Caco-2 (cell line): ENCODE data around the gene GANAB. TPM values are rescaled to one million over a fixed set of nuclear protein-coding genes. Genes with fewer than 3 reads are reported as not detected.

Experiments
- BruUV-seq: library from RNA; stranded (reverse); fragments of 400-500 nt; replicated peaks from 2 replicates; lab custom pipeline; 2021; lab: Mats Ljungman, UMichigan
- CTCF ChIA-PET: fragments of 300-600 bp; sonication (Branson Sonifier 250); formaldehyde crosslinking; loops from one replicate; lab custom pipeline; 2022; ENCODE audit warnings: antibody characterized with exemption; lab: Charles Lee
- POLR2A ChIA-PET: fragments of 300-600 bp; sonication (Branson Sonifier 250); formaldehyde crosslinking; loops from one replicate; lab custom pipeline; 2022; ENCODE audit warnings: antibody characterized with exemption; lab: Charles Lee
- DNase-seq, 2 experiments: peaks; one replicate each; pipeline versions ENCODE4 v3.0.0 to v3.0.0-alpha.2; 2020 to 2022
- H3K27me3 ChIP-seq: replicated peaks from 2 replicates; pipeline ENCODE4 v1.6.0; 2011; ENCODE audit warnings: low read length; ENCODE audit not compliant: control insufficient read depth, insufficient read depth
- H3K36me3 ChIP-seq: 2 replicates; pipeline ENCODE4 v1.5.1; 2011; ENCODE audit warnings: low read length; ENCODE audit not compliant: control insufficient read depth, insufficient read depth
- H3K4me1 ChIP-seq: fragments of 250-450 bp; sonication (Bioruptor Pico); 2 replicates; pipeline ENCODE4 v1.5.1; 2020; ENCODE audit warnings: mild to moderate bottlenecking
- H3K4me3 ChIP-seq: 2 replicates; pipeline ENCODE4 v1.5.1; 2011; ENCODE audit warnings: low read depth, mild to moderate bottlenecking, control low read depth, low read length
- H3K9me3 ChIP-seq: fragments of 250-450 bp; sonication (Bioruptor Pico); 2 replicates; pipeline ENCODE4 v1.5.1; 2020; ENCODE audit warnings: mild to moderate bottlenecking, moderate library complexity
- H3K27ac Mint-ChIP-seq: one replicate; pipeline ENCODE4 v1.8.0; 2022; ENCODE audit warnings: mixed read lengths; ENCODE audit not compliant: unreplicated experiment
- H3K27me3 Mint-ChIP-seq: one replicate; pipeline ENCODE4 v1.8.0; 2022; ENCODE audit warnings: mixed read lengths; ENCODE audit not compliant: insufficient read depth, unreplicated experiment
- H3K36me3 Mint-ChIP-seq: one replicate; pipeline ENCODE4 v1.8.0; 2022; ENCODE audit warnings: mild to moderate bottlenecking, mixed read lengths; ENCODE audit not compliant: insufficient read depth, unreplicated experiment
- H3K4me1 Mint-ChIP-seq: one replicate; pipeline ENCODE4 v1.8.0; 2022; ENCODE audit warnings: low read depth, mixed read lengths; ENCODE audit not compliant: unreplicated experiment
- H3K4me3 Mint-ChIP-seq: one replicate; pipeline ENCODE4 v1.8.0; 2022; ENCODE audit warnings: mild to moderate bottlenecking, moderate library complexity, mixed read lengths; ENCODE audit not compliant: unreplicated experiment
- H3K9me3 Mint-ChIP-seq: one replicate; pipeline ENCODE4 v1.8.0; 2022; ENCODE audit warnings: mixed read lengths; ENCODE audit not compliant: unreplicated experiment
- intact Hi-C: fragments of 100-400 bp; cut with micrococcal nuclease; formaldehyde crosslinking; loops from one replicate; pipeline ENCODE4 v1.10.0; 2022; ENCODE audit not compliant: unreplicated experiment
- total RNA-seq: library from RNA; stranded (reverse); gene quantifications from 2 replicates; pipeline ENCODE4 v1.2.3, GENCODE V29; 2022
- TF ChIP-seq, protein P1 (sequence below), 2 experiments: fragments of 200-600 bp in 1 of 2; IDR thresholded peaks; 1 replicate in 1 of 2; 2 replicates in 1 of 2; pipeline versions ENCODE4 v1.5.1 to v1.8.0; 2011 to 2022; ENCODE audit warnings: antibody characterized with exemption in 1 of 2, control low read depth in 1 of 2, inconsistent platforms in 1 of 2, low read depth in 1 of 2, low read length in 1 of 2, mild to moderate bottlenecking in 1 of 2, moderate library complexity in 1 of 2; ENCODE audit not compliant: insufficient read depth in 1 of 2, severe bottlenecking in 1 of 2, unreplicated experiment in 1 of 2

Gene GANAB
- total RNA-seq, 1 experiment from 2014 or later: 442 TPM

DNA sequence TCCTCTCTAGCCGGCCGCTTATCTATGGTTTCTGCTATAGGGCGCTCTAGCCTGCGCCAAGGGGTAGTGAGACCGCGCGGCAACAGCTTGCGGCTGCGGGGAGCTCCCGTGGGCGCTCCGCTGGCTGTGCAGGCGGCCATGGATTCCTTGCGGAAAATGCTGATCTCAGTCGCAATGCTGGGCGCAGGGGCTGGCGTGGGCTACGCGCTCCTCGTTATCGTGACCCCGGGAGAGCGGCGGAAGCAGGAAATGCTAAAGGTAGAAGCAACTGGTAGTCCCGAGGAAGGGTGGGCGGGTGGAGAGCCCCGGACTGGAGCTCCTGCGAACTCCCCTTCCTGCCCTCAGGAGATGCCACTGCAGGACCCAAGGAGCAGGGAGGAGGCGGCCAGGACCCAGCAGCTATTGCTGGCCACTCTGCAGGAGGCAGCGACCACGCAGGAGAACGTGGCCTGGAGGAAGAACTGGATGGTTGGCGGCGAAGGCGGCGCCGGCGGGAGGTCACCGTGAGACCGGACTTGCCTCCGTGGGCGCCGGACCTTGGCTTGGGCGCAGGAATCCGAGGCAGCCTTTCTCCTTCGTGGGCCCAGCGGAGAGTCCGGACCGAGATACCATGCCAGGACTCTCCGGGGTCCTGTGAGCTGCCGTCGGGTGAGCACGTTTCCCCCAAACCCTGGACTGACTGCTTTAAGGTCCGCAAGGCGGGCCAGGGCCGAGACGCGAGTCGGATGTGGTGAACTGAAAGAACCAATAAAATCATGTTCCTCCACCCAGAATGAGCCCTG is 25.4 kb upstream of the GANAB start, which contains the start of the genes LBHD1 and UQCC3:
Gene LBHD1 (minus strand): TSS at position 660 of the 782 bp plus-strand sequence. CDS start 2,236 bp downstream, outside the sequence.
Gene UQCC3 (plus strand): TSS at position 66 of the 782 bp plus-strand sequence. CDS start 73 bp downstream, at position 139.
- TF ChIP-seq, protein P1, sequence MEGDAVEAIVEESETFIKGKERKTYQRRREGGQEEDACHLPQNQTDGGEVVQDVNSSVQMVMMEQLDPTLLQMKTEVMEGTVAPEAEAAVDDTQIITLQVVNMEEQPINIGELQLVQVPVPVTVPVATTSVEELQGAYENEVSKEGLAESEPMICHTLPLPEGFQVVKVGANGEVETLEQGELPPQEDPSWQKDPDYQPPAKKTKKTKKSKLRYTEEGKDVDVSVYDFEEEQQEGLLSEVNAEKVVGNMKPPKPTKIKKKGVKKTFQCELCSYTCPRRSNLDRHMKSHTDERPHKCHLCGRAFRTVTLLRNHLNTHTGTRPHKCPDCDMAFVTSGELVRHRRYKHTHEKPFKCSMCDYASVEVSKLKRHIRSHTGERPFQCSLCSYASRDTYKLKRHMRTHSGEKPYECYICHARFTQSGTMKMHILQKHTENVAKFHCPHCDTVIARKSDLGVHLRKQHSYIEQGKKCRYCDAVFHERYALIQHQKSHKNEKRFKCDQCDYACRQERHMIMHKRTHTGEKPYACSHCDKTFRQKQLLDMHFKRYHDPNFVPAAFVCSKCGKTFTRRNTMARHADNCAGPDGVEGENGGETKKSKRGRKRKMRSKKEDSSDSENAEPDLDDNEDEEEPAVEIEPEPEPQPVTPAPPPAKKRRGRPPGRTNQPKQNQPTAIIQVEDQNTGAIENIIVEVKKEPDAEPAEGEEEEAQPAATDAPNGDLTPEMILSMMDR (IDR thresholded peaks at IDR 0.05; ENCODE audit: insufficient read depth in 1 of 2, low read depth in 1 of 2, low read length in 1 of 2, severe bottlenecking in 1 of 2, unreplicated experiment in 1 of 2): no peak
- DNase-seq: peak; percentile 87 to 91
- H3K27ac Mint-ChIP-seq: peak within 1 kb of the TSS; percentile 99
- peak within 1 kb of the TSS; percentile 98 for H3K4me3 Mint-ChIP-seq
- Histone ChIP-seq H3K27me3 (no peaks in the 10 kb centered on the region), H3K36me3 (peaks cover 1% of the 10 kb centered on the region), H3K4me3 (peak within 1 kb of the TSS; percentile 90), H3K9me3 (no peaks in the 10 kb centered on the region), H3K4me1 (peaks cover 27% of the 10 kb centered on the region)
- intact Hi-C loops: loop anchor here (1.0 to 10.0 kb wide), 2 partner anchors 8 to 277 kb away; partner anchors contain the start of gene UBXN1
- ChIA-PET POLR2A (interaction anchor here (0.6 to 2.3 kb wide), 23 partner anchors 9 to 261 kb away, joined by 3 to 23 read pairs (median 6); partner anchors contain the start of genes B3GAT3, EEF1G, GANAB and HNRNPUL2), CTCF (interaction anchor here (0.6 to 1.3 kb wide), 9 partner anchors 16 to 346 kb away, joined by 3 to 10 read pairs (median 3); partner anchors contain the start of genes B3GAT3, LRRN4CL and TUT1)
- peaks cover 77% of the 10 kb centered on the region for H3K36me3 Mint-ChIP-seq
- H3K9me3 Mint-ChIP-seq: no peaks in the 10 kb centered on the region
- BruUV-seq: TSS peak; percentile 37
- H3K27me3 Mint-ChIP-seq: no peaks in the 10 kb centered on the region
- peaks cover 15% of the 10 kb centered on the region for H3K4me1 Mint-ChIP-seq

DNA sequence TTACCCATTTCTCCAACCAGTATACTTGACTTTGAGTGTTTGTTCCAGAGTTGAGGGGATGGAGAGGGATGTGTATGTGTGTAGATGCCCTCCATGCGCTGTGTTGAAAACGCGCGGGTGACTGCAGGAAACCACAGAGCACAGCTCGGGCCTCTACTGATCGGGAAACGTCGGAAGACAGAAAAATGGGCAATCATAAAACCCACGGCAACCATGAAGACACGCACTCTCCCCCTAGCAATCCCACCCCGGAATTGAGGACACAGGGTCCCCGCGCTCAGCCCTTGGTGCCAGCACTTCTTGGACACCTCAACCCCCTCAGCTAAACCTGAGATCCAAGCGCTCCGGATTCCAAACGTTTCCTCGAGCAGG is 24.8 kb upstream of the GANAB start:
- POLR2A ChIA-PET: interaction anchor here (0.6 to 2.3 kb wide), 17 partner anchors 10 to 179 kb away, joined by 3 to 23 read pairs (median 6); partner anchors contain the start of genes B3GAT3, EEF1G, GANAB and HNRNPUL2
- intact Hi-C loops: loop anchor here (1.0 to 10.0 kb wide), 2 partner anchors 8 to 276 kb away; partner anchors contain the start of gene UBXN1
- TF ChIP-seq, protein P1 (IDR thresholded peaks at IDR 0.05; ENCODE audit: insufficient read depth in 1 of 2, low read depth in 1 of 2, low read length in 1 of 2, severe bottlenecking in 1 of 2, unreplicated experiment in 1 of 2): no peak
- Mint-ChIP-seq H3K27ac (peak overlapping the region; percentile 99), H3K4me3 (peak overlapping the region; percentile 98), H3K4me1 (peaks cover 14% of the 10 kb centered on the region), H3K9me3 (no peaks in the 10 kb centered on the region), H3K36me3 (peaks cover 80% of the 10 kb centered on the region), H3K27me3 (no peaks in the 10 kb centered on the region)
- CTCF ChIA-PET: interaction anchor here (0.6 to 1.3 kb wide), 8 partner anchors 16 to 346 kb away, joined by 3 to 10 read pairs (median 4); partner anchors contain the start of genes B3GAT3, LRRN4CL and TUT1
- Histone ChIP-seq H3K4me3 (peak overlapping the region; percentile 90), H3K9me3 (no peaks in the 10 kb centered on the region), H3K36me3 (peaks cover 7% of the 10 kb centered on the region), H3K4me1 (peaks cover 32% of the 10 kb centered on the region), H3K27me3 (no peaks in the 10 kb centered on the region)
- DNase-seq: no peak
- no TSS peak for BruUV-seq
